Thyroid gland (tissue), 4 donors: ENCODE data around the gene UPK2. TPM values are rescaled to one million over a fixed set of nuclear protein-coding genes. Genes with fewer than 3 reads are reported as not detected.

Experiments
- DNase-seq, 2 donors: peaks; one replicate each; pipeline ENCODE4 v3.0.0-alpha.2; 2019
- H3K27ac ChIP-seq, 3 donors: fragments of 200-600 bp; sonication (generic); 1 replicate in 2 of 3; 2 replicates in 1 of 3; pipeline ENCODE4 v1.5.1; 2016 to 2019; ENCODE audit warnings: mild to moderate bottlenecking in 1 of 3, moderate library complexity in 1 of 3
- H3K27me3 ChIP-seq: fragments of 200-600 bp; sonication (generic); one replicate; pipeline ENCODE4 v1.5.1; 2019
- H3K36me3 ChIP-seq, 2 donors: fragments of 200-600 bp; sonication (generic); one replicate each; pipeline ENCODE4 v1.5.1; 2016 to 2019
- H3K4me1 ChIP-seq, 2 donors: fragments of 200-600 bp; sonication (generic); one replicate each; pipeline ENCODE4 v1.5.1; 2017 to 2019
- H3K4me3 ChIP-seq, 3 donors: fragments of 200-600 bp; sonication (generic); replicated peaks in 1 of 3; 1 replicate in 2 of 3; 2 replicates in 1 of 3; pipeline ENCODE4 v1.5.1; 2016; ENCODE audit warnings: mild to moderate bottlenecking in 1 of 3
- H3K9me3 ChIP-seq: fragments of 200-600 bp; sonication (generic); one replicate; pipeline ENCODE4 v1.5.1; 2017
- CTCF ChIP-seq, 6 experiments: fragments of 200-600 bp in 3 of 6; fragments of 450-650 bp in 3 of 6; sonication (generic) in 3 of 6; IDR thresholded peaks; one replicate each; pipeline ENCODE4 v1.5.1; 2016 to 2019; ENCODE audit warnings: antibody characterized with exemption in 6 of 6, mild to moderate bottlenecking in 2 of 6, inconsistent platforms in 1 of 6, moderate library complexity in 1 of 6
- POLR2A ChIP-seq, 2 donors: fragments of 450-650 bp; IDR thresholded peaks; one replicate each; pipeline ENCODE4 v1.6.1; 2017; ENCODE audit warnings: antibody characterized with exemption in 2 of 2, mild to moderate bottlenecking in 2 of 2, moderate library complexity in 1 of 2
- WGBS, 2 donors: methylation state at CpG; one replicate each; pipeline ENCODE4 v1.1.5; 2017; 5-methylcytosine and 5-hydroxymethylcytosine counted together
- intact Hi-C: fragments of 100-400 bp; cut with DNase I; formaldehyde crosslinking; loops from one replicate; pipeline ENCODE4 v1.15.1; 2023
- total RNA-seq, 4 donors: library from RNA; depleted of rRNA; stranded (reverse); fragments of >200 nt; gene quantifications; one replicate each; pipeline ENCODE4 v1.2.3, GENCODE V29; 2016

The UPK2 gene
- total RNA-seq, 4 donors from 2014 or later: not detected

GRCh38 chr11:118935376-118935775 is 20.7 kb upstream of the UPK2 start:
- TF ChIP-seq POLR2A (IDR thresholded peaks at IDR 0.05): no peak
- TF ChIP-seq CTCF (IDR thresholded peaks at IDR 0.05): no peak
- 66 to 72% methylated on average over 8 of the region's 8 CpGs for WGBS, 2 donors
- intact Hi-C loops: no loop called here

GRCh38 chr11:118938491-118939403 is 17.4 kb upstream of the UPK2 start:
- DNase-seq: peak; percentile 42 to 47
- Histone ChIP-seq H3K27ac (no peak overlapping the region), H3K4me1 (peaks cover 0 to 1% of the 10 kb centered on the region in 2 donors), H3K4me3 (no peak overlapping the region), H3K27me3 (no peaks in the 10 kb centered on the region), H3K9me3 (no peaks in the 10 kb centered on the region), H3K36me3 (no peaks in the 10 kb centered on the region)
- WGBS, 2 donors: 62 to 66% methylated on average over 11 of the region's 11 CpGs
- intact Hi-C loops: no loop called here
- no peak for TF ChIP-seq CTCF (IDR thresholded peaks at IDR 0.05)
- no peak for TF ChIP-seq POLR2A (IDR thresholded peaks at IDR 0.05)

More at GRCh38 chr11:118935376-118935775, 20.7 kb upstream of the UPK2 start:
- Histone ChIP-seq H3K4me1 (peaks cover 3 to 13% of the 10 kb centered on the region in 2 donors), H3K36me3 (no peaks in the 10 kb centered on the region), H3K4me3 (no peak overlapping the region), H3K27ac (no peak overlapping the region), H3K27me3 (no peaks in the 10 kb centered on the region), H3K9me3 (no peaks in the 10 kb centered on the region)
- DNase-seq: no peak

GRCh38 chr11:118939404-118939915 is 16.6 kb upstream of the UPK2 start:
- no peak overlapping the region for H3K27ac ChIP-seq
- H3K9me3 ChIP-seq: no peaks in the 10 kb centered on the region
- H3K27me3 ChIP-seq: no peaks in the 10 kb centered on the region
- no peaks in the 10 kb centered on the region for H3K36me3 ChIP-seq
- no peaks in the 10 kb centered on the region for H3K4me1 ChIP-seq
- no peak overlapping the region for H3K4me3 ChIP-seq
- WGBS, 2 donors: 43 to 44% methylated on average over 8 of the region's 8 CpGs
- DNase-seq: no peak
- TF ChIP-seq CTCF (IDR thresholded peaks at IDR 0.05) (no peak), POLR2A (IDR thresholded peaks at IDR 0.05) (no peak)
- intact Hi-C loops: no loop called here

- no peaks in the 10 kb centered on the region for H3K36me3 ChIP-seq
- intact Hi-C loops: no loop called here
Measured at GRCh38 chr11:118939953-118940598, 16.0 kb upstream of the UPK2 start.

More at GRCh38 chr11:118939953-118940598, 16.0 kb upstream of the UPK2 start:
- Histone ChIP-seq H3K4me3 (no peak overlapping the region), H3K27me3 (no peaks in the 10 kb centered on the region), H3K4me1 (no peaks in the 10 kb centered on the region), H3K27ac (no peak overlapping the region), H3K9me3 (no peaks in the 10 kb centered on the region)
- no peak for DNase-seq
- no peak for TF ChIP-seq POLR2A (IDR thresholded peaks at IDR 0.05)
- TF ChIP-seq CTCF (IDR thresholded peaks at IDR 0.05): no peak
- WGBS, 2 donors: 48 to 55% methylated on average over 11 to 12 of the region's 13 CpGs
